ENCODE results near the gene ZNF556.
A peak's percentile ranks its signal among the peaks of the same experiment; 100 is the strongest.
"Not testable (repeated sequence)": the region's sequence is repeated elsewhere in the genome, so short reads cannot be mapped to it uniquely, and the experiment has no call there.

Gene ZNF556

GRCh38 chr19:2853015-2853606 is 14.0 kb upstream of the ZNF556 start:
- no peak for DNase-seq (ENCODE audit: low read depth)

- no peak for DNase-seq (ENCODE audit: low read depth)
Measured at GRCh38 chr19:2854849-2855248, 12.3 kb upstream of the ZNF556 start.

GRCh38 chr19:2856457-2857050 is 10.6 kb upstream of the ZNF556 start:
- no peak for DNase-seq (ENCODE audit: low read depth)

GRCh38 chr19:2858864-2859263 is 8.3 kb upstream of the ZNF556 start:
- DNase-seq (ENCODE audit: low read depth), result no peak

GRCh38 chr19:2863816-2864215 is 3.3 kb upstream of the ZNF556 start:
- DNase-seq (ENCODE audit: low read depth), result no peak

GRCh38 chr19:2865334-2866100 is 1.6 kb upstream of the ZNF556 start:
- DNase-seq (ENCODE audit: low read depth), result no peak

- no peak for DNase-seq (ENCODE audit: low read depth)
Measured at GRCh38 chr19:2866495-2867024, 575 bp upstream of the ZNF556 start.

- DNase-seq (ENCODE audit: low read depth), result no peak
Measured at GRCh38 chr19:2869618-2870017, 2.5 kb downstream of the ZNF556 start.

- peak; percentile 11 for DNase-seq (ENCODE audit: low read depth)
Measured at GRCh38 chr19:2872175-2872574, 5.0 kb downstream of the ZNF556 start.

- DNase-seq (ENCODE audit: low read depth), result no peak
Measured at GRCh38 chr19:2877398-2878331, 10.5 kb downstream of the ZNF556 start.

GRCh38 chr19:2883686-2884439 is 16.7 kb downstream of the ZNF556 start:
- no peak for DNase-seq (ENCODE audit: low read depth)

- DNase-seq (ENCODE audit: low read depth), result no peak
Measured at GRCh38 chr19:2885736-2886135, 18.6 kb downstream of the ZNF556 start.

- no peak for DNase-seq (ENCODE audit: low read depth)
Measured at GRCh38 chr19:2887391-2887914, 20.3 kb downstream of the ZNF556 start.

- peak; percentile 53 for DNase-seq (ENCODE audit: low read depth)
Measured at GRCh38 chr19:2888731-2889224, 21.6 kb downstream of the ZNF556 start.

- DNase-seq (ENCODE audit: low read depth), result not testable (repeated sequence)
Measured at GRCh38 chr19:2890531-2890930, 23.4 kb downstream of the ZNF556 start.

GRCh38 chr19:2896694-2897093 is 29.6 kb downstream of the ZNF556 start:
- DNase-seq (ENCODE audit: low read depth), result no peak

- peak; percentile 97 for DNase-seq (ENCODE audit: low read depth)
Measured at GRCh38 chr19:2900296-2901252, 33.4 kb downstream of the ZNF556 start, which contains the start of gene ZNF57. Gene ZNF57, plus strand, starts transcription at chr19:2900928. Its CDS starts 118 bp downstream, at chr19:2901046.

GRCh38 chr19:2902590-2903218 is 35.6 kb downstream of the ZNF556 start:
- no peak for DNase-seq (ENCODE audit: low read depth)

- not testable (repeated sequence) for DNase-seq (ENCODE audit: low read depth)
Measured at GRCh38 chr19:2903326-2903725, 36.2 kb downstream of the ZNF556 start.
